CD4-positive, alpha-beta T cell treated with Interferon gamma for 1 hour (primary cell): ENCODE results near the gene SLC29A3.
"Not testable (repeated sequence)": the region's sequence is repeated elsewhere in the genome, so short reads cannot be mapped to it uniquely, and the experiment has no call there.

Experiments
- DNase-seq: peaks from one replicate; pipeline ENCODE4 v3.0.0-alpha.2; 2020

The SLC29A3 gene

DNA sequence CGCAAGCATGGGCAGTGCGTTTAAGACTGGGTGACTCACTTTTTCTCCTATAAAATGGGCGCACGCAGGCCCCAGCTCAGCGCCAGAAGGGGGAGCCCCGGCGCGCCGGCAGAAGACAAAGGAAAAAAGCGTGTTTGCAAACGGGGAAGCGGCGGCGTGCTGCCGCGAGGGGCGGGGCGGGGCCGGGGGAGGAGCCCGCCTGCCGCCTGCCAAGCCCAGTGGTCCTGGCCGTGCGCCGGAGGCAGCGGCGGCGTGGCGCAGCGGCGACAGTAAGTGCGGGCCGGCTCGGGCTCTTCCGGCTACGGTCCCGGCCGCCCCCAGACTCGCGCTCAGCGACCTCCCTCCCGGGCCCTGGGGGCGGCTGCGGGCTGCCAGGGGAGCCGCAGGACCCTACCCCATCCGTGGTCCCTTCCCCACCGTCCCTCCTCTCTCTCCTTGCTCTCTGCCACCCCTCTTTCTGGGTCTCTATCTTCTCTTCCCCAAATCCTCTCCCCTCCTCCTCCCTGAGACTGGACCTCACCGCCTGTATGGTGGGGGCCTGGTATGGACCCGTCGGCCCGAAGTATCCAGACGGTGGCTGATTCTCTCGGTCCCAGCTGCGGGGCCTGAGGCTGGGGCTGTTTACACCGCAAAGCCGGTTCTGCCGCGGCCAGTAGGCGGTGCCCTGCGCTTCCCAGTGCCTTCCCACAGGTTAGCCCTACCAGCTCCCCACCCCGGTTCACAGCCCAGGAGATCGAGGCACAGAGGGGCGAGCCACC, at the start of gene SLC29A3:
SLC29A3 (plus strand) TSS at position 218 of the 758 bp plus-strand sequence; CDS start at position 269, 51 bp downstream.
- DNase-seq: peak; percentile 84

DNA sequence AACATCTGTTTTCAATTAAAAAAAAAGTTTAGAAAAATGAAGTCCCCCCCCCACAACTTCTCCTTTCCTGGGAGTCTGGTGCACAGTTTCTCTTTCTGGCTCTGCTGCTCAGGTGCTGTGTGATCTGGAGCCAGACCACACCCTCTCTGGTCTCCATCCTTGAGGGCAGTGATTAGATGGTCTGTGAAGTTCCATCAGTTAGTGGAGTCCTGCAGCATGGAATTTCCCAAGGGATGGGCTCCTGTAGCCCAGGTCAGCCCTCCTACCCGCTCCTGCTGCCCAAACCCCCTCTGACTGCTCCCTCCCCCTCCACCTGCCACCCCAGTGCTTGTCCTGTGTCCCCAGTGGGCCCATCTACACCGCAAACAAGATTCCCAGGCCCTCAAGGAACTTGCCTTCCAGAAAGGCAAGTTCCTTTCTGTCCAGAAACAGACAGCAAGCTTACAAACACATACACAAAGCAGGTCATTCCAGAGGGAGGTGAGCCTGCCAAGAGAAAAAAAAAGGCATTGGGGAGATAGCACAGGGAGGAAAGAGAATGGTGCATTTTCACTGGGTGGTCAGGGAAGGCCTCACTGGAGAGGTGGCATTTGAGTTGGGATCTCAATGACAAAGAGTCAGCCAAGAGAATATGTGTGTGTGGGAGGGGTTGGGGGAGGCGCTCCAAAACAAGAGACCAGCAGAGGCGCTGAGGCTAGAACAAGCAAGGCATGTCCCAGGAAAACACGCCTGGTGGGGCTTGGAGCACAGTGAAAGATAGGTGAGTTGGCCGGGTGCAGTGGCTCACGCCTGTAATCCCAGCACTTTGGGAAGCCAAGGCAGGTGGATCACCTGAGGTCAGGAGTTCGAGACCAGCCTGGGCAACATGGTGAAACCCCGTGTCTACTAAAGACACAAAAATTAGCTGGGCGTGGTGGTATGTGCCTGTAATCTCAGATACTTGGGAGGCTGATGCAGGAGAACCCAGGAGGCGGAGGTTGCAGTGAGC, 49.5 kb upstream of the SLC29A3 start:
- DNase-seq: no peak

DNA sequence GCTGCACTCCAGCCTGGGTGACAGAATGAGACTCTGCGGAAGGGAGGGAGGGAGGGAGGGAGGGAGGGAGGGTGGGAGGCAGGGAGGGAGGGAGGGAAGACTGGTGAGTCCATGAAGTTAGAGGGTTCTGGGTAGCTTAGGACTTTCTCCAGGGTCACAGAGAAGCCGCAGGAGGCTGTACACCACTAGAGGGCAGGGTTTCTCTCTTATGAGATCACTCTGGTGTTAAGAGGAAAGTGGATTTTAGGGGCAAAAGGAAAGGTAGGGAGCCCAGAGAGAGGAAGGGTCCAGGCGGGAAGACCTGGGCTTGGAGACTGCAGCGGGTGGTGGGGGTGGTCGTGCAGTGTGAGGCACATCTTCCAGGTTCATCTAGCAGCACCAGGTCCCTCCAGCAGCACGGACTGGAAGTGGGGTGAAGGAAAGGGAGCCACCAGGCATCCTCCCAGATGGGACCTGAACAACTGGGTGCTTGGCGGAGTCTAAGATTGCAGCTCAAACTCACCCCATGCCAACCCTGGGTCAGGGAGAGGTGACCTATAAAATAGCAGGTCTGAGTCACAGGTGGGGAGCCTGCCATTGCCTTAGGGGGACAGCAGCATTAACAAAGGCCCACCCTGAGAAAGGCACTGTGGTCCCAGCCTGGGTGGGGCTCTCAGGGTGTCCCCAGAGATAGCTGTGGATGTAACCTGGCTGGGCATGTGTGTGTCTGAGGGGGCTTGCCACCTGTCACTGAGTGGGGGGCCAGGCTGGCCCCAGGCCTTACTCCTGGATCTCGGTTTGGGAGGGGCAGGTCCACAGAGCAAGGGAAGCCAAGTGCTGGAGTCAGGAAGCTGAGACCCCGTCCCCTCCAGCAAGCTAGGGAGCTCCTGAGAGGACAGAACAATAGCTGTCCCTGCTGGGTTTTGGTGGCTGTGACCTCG, 48.5 kb upstream of the SLC29A3 start:
- DNase-seq: no peak

DNA sequence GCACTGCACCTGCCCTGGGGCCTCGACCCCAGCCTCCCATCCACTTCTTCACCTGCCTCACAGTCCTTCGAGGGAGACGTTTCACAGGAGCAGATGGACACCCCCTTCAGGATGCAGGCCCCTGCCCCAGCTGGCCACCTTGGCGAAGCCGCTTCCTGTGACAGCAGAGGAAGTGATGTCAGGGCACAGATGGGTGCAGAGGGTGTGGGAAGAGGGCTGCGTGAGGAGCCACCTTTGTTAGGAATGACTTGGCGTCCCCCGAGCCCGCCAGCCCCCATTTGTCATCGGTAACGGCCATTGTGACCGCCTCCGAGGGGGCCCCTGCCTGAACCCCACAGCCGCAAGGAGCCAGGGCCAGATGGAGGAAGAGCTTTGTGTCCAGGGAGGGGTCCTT, 47.4 kb upstream of the SLC29A3 start:
- no peak for DNase-seq

DNA sequence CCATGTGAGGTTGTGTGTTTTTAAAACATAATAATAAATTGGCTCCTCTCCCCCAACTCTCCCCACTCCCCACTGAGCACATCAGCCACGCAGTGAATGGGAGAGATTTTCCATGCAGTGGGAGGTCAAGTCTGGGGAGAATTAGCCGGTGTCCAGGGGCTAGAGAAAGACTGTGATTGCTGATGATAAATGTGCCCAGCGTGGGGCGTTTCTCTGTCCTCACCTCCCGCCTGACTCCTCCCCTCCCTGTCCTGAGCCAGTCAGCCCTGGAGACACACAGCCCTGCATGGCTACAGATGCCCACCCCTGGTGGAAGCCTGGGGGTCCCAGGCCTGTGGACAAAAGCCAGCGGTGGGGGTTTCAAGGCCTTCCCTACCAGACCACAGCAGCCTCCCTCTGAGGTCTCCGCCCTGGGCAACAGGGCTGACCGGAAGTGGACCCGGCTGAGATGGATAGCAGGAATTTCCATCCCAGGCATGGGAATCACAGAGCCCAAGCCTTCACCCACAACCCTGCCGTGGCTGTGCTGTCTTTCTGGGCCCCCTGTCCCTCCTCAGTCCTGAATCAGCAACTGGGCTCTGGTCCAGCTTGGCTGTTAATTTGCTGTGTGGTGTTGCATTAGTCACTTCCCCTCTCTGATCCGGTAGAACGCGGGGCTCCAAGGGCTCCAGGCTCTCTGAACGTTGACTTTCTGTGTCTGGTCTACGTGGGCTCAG, 46.8 kb upstream of the SLC29A3 start:
- no peak for DNase-seq

DNA sequence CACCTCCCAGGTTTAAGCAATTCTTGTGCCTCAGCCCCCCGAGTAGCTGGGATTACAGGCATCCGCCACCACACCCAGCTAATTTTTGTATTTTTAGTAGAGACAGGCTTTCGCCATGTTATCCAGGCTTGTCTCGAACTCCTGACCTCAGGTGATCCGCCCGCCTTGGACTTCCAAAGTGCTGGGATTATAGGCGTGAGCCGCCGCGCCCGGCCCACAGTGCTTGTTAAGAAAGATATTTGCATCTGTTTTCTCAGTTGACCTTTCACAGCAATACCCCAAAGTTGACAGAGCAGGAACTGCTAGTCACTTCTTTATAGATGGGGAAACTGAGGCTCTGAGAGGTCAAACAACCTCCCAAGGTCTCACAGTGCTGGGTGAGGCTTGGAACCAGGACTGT, 46.1 kb upstream of the SLC29A3 start:
- DNase-seq: not testable (repeated sequence)

DNA sequence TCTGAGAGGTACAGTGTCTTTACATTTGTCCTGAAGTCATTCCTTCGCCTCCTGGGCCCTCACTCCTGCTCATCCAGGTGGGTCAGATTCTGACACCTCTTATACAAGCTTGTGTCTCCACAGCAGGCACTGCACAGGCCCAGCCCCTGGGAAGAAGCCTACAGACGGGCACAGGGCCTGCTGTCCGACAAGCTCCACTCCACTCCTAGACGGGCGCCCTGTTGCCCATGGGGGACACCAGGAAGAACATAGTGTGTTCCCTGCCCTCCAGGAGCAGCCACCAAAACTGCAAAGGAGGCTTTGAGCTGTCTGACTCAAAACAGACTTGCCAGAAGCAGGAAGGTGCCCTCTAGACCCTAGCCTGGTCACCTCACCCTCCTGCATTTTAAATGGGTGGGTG, 45.6 kb upstream of the SLC29A3 start:
- no peak for DNase-seq

DNA sequence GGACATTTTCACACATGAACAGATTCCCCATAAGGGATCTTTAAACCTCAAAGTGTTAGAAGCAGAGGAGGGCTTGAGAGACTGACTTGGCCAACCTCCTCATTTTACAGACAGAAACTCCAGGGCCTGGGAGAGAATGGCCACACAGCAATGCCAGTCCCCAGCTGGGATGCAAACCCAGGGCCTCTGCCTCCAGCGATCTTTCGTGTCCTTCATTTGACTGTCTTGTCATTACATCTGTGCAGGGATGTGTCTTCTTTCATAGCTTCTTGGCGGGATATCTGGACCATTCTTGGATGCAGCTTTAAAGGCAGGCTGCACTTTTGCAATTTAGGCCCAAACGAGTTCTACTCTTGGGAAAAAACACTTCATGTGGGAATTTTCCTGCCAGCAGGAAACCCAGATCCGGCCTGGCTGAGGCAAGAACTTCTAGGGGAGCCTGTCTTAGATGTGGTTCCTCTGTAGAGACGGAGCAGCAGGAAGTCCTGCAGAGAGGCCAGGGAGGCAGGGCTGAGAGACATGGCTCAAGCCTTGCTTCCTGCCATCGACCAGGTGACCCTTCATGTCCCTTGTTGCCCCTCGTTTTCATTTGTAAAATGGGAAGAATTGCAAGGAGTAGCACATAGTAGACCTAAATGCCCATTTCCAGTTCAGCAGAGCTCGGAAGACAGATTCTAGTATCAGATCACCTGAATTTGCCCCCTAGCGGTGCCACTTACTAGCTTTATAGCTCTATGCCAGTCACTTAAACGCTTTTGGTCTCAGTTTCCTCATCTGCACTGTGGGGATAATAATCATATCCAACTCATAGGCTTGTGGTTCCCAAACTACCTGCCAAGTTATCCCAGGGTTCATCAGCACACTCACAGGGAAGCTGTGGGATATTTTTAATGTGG, 43.9 kb upstream of the SLC29A3 start:
- no peak for DNase-seq

DNA sequence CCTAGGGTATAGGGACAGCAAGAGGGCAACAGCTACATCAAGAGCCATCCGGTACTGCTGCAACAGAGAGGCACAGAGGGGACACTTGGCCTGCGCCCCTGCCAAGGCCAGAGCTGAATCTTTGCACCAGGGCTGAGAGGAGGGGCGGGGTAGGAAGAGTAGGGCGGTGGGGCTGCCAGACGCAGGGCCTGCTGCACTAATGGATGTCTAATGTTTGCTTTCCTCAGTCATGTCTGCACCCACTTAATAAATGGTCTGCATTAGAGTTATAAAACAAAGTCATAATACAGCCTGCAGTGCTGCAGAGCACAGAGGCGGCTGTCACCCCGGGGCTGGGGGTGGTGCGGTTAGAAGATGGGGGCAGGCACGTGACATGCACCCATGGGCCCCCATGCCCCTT, 42.2 kb upstream of the SLC29A3 start:
- no peak for DNase-seq

DNA sequence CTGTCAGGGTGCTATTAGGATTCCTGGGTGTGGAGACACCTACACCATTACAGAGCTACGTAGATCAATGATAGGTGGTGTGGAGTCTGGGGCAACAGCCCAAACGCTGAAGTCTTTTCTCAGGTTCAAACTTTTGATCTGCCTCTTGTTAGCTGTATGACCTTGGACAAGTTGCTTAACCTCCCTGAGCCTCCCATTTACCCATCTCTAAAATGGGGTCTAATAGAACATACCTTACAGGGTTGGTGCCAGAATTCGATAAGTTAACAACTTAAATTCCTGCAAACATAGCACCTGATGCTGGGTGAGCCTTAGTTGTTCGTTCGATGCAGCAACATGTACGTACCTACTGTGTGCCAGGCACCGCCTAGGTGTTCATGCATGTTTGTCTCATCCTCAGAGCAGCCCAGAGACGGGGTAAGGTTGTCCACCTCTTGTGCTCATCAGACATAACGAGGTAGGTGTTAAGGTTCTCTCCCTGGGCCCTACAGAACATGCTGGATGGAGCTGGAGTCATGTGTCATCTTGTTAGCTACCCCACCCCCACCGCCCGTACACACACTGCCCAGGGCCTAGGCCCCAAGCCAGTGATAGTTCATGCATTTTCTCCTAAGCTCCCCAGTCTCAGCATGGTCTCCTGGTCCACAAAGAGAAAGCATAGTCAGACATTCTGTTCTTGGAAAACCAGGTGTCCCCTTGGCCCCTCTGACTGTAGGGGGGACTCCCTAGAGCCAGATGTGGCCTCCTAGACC, 41.0 kb upstream of the SLC29A3 start:
- DNase-seq: no peak

DNA sequence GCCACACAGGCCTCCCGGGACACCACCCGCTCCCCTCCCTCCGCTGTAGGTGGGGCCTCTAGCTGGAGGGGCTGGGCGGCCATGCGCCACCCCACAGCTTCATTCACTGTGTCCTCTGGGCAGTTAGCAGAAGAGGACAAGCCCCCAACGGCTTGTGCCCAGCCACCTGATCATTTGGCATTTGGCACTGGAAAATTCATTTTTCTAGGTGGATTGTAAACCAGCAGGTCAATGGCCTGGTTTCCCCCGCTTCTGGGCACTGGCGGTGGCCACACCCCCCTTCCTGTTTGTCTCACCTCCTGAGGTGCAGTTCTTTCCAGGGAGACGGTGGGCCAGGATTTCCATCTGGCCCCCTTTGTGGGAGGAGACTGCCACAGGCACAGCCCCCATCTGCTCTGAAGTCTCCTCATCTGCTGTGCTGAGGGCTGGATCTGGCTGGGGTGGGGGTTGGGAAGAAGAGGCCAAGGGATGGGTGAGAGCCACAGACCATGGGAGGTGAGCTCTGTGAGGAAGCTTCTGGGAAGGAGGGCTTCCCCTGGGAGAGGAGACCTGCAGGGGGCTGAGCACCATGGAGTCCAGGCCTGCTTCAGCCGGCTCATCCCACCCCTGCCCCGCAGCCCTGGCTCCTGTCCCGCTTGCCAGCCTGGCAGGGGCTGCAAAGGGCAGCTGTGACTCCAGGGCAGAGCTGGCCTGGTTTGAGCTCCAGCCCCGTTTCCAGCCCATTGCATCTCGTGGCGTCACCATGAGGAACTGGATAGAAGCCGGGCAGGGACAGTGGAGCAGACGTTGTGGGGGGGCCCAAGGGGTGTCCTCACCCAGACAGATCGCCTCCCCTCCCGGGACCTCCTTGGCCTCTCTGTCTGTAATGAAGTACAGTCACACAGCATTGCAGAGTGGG, 40.1 kb upstream of the SLC29A3 start:
- no peak for DNase-seq

DNA sequence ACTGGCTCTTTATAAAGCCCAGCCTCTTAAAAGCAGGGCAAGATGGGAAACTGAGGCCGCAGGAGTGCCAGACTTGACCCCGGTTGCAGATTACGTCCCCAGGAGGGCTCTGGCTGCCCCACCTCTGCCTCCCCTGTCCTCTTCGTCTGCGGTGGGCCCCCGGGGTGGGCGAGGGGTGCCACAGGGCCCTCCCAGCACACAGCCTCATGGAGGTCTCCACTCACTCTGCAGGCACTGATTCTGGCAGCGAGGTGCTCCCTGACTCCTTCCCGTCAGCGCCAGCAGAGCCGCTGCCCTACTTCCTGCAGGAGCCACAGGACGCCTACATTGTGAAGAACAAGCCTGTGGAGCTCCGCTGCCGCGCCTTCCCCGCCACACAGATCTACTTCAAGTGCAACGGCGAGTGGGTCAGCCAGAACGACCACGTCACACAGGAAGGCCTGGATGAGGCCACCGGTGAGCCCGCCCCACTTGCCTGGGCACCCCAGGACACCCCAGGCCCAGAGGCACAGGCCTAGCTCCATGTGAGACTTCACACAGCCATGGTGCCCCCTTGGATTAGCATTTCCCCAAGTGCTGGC, 39.4 kb upstream of the SLC29A3 start:
- no peak for DNase-seq

DNA sequence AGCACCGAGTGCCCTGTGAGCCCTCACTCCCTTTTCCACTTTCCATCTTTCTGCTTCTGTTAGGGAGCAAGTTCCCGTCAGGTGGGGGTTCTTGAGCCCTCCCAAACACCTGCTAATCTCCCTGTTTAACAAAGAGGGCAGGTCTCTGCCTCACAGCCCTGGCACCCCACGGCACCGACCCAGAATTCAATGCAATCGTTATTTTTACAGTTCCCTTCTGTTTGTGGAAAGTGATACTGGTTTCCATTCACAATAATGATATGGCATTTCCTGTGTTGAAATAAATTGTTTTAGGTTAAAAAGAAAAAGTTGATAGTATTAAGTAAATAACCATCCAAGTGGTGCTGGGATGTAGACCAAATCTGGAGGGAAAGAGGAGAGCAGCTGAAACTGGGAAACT, 38.8 kb upstream of the SLC29A3 start:
- no peak for DNase-seq

DNA sequence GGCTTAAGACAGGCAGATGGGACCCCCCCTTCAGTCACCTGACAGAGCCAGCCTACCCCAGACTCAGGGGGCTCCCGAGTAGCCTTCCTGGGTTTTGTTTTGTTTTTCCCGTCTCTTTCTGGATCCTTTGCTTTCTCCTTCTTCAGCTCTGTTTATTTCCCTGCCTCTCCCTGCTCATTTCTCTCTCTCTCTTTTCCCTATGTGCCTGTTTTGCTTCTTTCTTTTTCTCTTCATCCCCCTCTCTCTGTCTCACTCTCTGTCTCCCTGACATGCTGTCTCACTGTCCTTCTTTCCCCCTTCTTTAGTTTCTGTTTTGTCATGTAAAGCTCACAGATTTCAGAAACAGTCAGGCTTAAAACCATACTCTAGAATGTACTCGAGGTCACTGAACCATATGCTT, 38.2 kb upstream of the SLC29A3 start:
- no peak for DNase-seq

DNA sequence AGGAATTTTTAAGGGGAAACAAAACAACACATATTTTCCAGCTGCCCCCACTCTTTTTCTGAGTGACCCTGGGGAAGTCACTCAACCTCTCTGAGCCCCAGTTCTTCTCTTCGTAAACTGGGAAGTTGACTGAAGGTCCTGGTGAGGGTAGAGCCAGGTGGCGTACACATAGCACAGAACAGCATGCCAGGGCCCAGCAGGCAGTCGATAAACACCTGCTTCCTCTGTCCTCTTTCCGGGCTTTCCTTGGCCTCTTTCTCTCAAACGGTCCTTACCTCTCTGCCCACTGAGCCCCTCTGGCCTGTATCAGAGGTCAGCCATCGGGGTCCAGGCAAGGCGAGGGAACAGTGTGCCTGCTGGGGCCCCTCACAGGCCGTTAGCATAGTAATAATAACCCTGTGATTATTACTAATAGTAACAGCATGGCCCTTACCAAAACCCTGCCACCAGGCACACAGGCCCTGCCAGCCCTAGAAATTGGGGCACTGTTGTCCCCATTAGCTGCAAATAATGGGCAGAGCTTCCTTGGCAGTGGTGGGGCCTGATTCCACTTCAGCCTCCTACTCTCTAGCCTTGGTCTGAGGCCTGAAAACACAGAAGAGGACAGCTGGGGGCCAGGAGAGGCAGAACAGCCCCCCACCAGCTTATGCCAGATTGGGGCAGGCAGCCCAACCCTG, 37.3 kb upstream of the SLC29A3 start:
- no peak for DNase-seq

DNA sequence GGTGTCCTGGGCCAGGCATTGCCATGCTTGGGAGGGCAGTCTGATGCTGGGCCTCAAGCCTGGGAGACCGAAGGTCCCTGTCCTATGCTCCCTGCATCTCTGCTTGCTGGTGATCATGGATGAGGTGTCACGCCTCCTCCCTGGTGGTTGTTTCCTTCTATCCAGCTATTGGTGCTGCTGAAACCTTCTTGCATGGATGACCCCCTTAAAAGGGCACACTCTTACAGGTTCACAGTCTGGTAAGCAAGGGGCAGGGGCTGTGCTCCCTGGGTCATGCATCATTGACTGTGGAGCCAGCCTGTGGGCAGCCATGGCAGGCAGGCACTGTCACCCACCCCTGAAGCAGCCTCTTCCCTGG, 36.8 kb upstream of the SLC29A3 start:
- DNase-seq: no peak

DNA sequence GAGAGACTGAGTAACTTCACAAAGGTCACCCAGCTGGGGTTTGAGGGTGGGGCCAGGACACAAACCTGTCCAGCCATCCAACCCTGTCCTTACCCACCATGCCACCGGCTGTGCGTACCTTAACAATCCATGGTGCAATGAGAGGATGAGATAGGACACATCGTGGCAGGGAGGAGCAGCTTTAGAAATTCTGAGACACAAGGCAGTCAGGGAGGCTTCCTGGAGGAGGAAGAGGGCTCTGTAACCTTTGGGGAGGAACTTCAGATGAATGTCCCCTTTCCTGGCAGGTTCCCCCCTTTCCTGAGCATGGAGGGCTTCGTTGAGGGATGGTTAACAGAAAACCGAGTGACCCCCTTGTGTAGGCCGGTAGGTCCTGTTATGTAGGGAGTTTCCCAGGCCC, 35.6 kb upstream of the SLC29A3 start:
- no peak for DNase-seq

DNA sequence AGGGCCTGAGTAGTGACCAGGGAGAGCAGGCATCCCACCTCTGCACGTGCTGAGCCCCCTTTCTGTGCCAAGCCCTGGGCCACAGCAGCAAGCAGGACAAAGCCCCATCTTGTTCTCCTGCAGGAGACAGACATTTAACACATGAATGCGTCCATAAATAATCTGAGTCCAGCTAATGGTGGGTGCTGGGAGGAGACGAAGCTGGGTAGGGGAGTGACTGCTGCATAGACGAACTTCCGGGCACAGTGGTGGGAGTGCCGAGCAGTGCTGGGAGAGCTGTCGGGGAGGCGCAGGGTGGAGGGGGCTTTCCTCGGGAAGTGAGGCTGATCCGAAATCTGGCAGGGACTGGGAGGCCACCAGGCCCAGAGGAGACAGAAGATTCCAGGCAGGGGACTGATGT, 35.2 kb upstream of the SLC29A3 start:
- no peak for DNase-seq
